ENCODE measurements around the gene JMJD1C. TPM values are rescaled to one million over a fixed set of nuclear protein-coding genes. Genes with fewer than 3 reads are reported as not detected.

The JMJD1C gene
- total RNA-seq, 1 donor from 2014 or later: 105 TPM

- intact Hi-C loops (cut with DNase I): no loop called here
- no peak for DNase-seq (ENCODE audit: extremely low spot score in 2 of 2)
- H3K27me3 ChIP-seq: no peaks in the 10 kb centered on the region
- H3K27ac ChIP-seq: no peak overlapping the region
- no peaks in the 10 kb centered on the region for H3K36me3 ChIP-seq
- H3K4me3 ChIP-seq: no peak overlapping the region
- H3K4me1 ChIP-seq: peaks cover 32% of the 10 kb centered on the region
- TF ChIP-seq CTCF (IDR thresholded peaks at IDR 0.05): no peak
- no peaks in the 10 kb centered on the region for H3K9me3 ChIP-seq
Measured at GRCh38 chr10:63416376-63416775, 49.4 kb downstream of the JMJD1C start.

DNA sequence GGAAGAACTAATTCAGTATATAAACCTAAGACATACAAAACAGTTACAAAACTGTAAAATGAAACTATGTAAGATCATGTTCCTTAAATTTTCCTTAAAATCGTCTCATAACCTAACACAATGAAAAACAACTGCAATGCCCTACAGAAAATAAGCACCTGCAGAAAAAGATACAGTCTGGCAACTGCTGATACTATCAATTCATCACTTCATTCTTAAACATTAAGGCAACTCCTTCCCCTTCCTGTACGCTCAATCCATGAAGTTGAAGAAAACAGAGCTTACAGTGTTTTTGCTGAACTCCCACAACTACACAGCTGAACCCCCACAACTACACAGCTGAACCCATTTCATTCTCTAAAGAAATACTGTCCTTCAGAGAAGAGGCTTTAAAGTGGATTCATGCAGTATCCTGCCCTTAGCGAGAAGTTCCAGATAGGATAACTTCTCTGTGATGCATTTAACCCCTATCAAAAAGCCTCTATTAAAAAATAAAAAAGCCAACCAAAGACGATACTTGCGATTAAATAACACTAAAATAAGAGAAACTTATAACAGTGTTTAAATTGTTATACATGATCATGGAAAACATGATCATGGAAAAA is 50.0 kb downstream of the JMJD1C start:
- intact Hi-C loops (cut with DNase I): no loop called here
- Histone ChIP-seq H3K27ac (no peak overlapping the region), H3K9me3 (no peaks in the 10 kb centered on the region), H3K4me1 (peaks cover 32% of the 10 kb centered on the region), H3K36me3 (no peaks in the 10 kb centered on the region), H3K4me3 (no peak overlapping the region), H3K27me3 (no peaks in the 10 kb centered on the region)
- no peak for DNase-seq (ENCODE audit: extremely low spot score in 2 of 2)
- TF ChIP-seq POLR2A (IDR thresholded peaks at IDR 0.05): no peak
- no peak for TF ChIP-seq POLR2AphosphoS5 (IDR thresholded peaks at IDR 0.05; ENCODE audit: insufficient read depth in 1 of 2, low read depth in 1 of 2)
- no peak for TF ChIP-seq CTCF (IDR thresholded peaks at IDR 0.05)

DNA sequence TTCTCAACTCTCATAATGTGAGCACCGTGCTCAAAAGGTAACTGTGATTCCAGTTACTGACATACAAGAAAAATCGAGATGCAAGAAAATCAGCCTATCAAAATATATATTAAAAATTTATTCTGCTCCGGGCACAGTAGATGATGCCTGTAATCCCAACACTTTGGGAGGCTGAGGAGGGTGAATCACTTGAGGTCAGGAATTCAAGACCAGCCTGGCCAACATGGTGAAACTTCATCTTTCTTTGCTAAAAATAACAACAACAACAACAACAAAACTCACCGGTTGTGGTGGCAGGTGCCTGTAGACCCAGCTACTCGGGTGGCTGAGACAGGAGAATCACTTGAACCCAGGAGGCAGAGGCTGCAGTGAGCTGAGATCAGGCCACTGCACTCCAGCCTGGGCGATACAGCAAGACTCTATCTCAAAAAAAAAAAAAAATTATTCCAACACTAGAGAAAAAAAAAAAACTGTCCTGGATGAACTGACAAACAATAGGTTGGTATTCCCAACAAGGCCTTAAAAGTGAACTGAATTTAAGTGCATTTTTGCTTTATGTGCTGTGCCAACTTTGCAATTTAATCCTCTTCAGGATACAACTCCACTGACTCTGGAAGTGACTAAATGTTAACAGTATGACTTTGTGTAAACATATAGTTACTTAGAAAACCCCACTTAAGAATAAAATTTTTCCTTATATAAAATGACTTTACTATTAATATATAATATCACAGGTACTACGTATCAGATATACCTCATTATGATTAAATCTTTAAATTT is 51.1 kb downstream of the JMJD1C start:
- Histone ChIP-seq H3K27me3 (no peaks in the 10 kb centered on the region), H3K4me1 (peaks cover 40% of the 10 kb centered on the region), H3K9me3 (no peaks in the 10 kb centered on the region), H3K36me3 (no peaks in the 10 kb centered on the region), H3K27ac (no peak overlapping the region), H3K4me3 (no peak overlapping the region)
- TF ChIP-seq POLR2AphosphoS5 (IDR thresholded peaks at IDR 0.05; ENCODE audit: insufficient read depth in 1 of 2, low read depth in 1 of 2) (no peak), CTCF (IDR thresholded peaks at IDR 0.05) (no peak), POLR2A (IDR thresholded peaks at IDR 0.05) (no peak)
- intact Hi-C loops (cut with DNase I): no loop called here
- no peak for DNase-seq (ENCODE audit: extremely low spot score in 2 of 2)

DNA sequence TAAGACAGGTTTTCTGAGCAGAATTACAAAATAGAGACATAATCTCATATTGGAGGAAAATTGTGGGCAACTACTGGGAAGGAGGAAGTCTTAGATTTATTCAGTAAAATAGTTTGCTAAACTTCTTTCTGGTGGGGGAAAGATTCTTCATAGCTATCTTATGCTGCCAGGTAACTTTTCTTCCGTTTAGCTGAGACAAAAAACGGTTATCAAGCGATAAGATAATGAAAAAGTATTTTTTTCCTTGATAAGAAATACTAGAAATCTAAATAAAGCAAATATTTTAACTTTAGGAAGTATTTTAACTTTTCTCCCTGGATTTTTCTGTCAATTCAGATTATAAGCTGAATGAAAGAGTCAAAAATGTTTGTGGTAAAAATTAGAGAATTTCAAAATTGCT is 52.3 kb downstream of the JMJD1C start:
- no peak for DNase-seq (ENCODE audit: extremely low spot score in 2 of 2)
- Histone ChIP-seq H3K27me3 (no peaks in the 10 kb centered on the region), H3K9me3 (no peaks in the 10 kb centered on the region), H3K4me3 (no peak overlapping the region), H3K36me3 (no peaks in the 10 kb centered on the region), H3K27ac (no peak overlapping the region), H3K4me1 (peaks cover 45% of the 10 kb centered on the region)
- intact Hi-C loops (cut with DNase I): no loop called here
- TF ChIP-seq CTCF (IDR thresholded peaks at IDR 0.05): no peak
- no peak for TF ChIP-seq POLR2AphosphoS5 (IDR thresholded peaks at IDR 0.05; ENCODE audit: insufficient read depth in 1 of 2, low read depth in 1 of 2)
- TF ChIP-seq POLR2A (IDR thresholded peaks at IDR 0.05): no peak

DNA sequence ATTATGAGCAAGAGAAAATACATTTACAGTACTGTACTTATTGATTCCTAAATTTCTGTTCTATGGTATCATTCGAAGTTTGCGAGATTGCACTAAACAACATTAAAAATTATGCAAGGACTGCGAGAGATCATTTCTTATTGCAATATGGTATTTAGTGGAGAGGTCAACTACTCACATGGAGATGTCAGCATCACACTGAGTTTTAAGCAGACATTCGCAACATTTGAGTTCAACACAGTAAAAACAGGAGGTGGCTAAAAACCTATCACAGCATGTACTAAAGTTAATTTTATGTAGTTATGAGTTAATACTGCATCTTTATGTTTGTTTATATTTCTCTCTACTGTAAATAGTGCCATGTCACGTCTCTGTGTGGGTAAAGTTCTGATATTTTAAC is 53.5 kb downstream of the JMJD1C start:
- peaks cover 40% of the 10 kb centered on the region for H3K4me1 ChIP-seq
- H3K4me3 ChIP-seq: no peak overlapping the region
- TF ChIP-seq POLR2AphosphoS5 (IDR thresholded peaks at IDR 0.05; ENCODE audit: insufficient read depth in 1 of 2, low read depth in 1 of 2) (no peak), POLR2A (IDR thresholded peaks at IDR 0.05) (no peak), CTCF (IDR thresholded peaks at IDR 0.05) (no peak)
- H3K36me3 ChIP-seq: no peaks in the 10 kb centered on the region
- no peaks in the 10 kb centered on the region for H3K9me3 ChIP-seq
- no peak overlapping the region for H3K27ac ChIP-seq
- H3K27me3 ChIP-seq: no peaks in the 10 kb centered on the region
- DNase-seq (ENCODE audit: extremely low spot score in 2 of 2): no peak
- intact Hi-C loops (cut with DNase I): no loop called here
